Neural cell (in vitro differentiated cells): ENCODE measurements around the gene CREBBP.

ENCODE experiments used
- CTCF ChIP-seq: fragments of 450-650 bp; IDR thresholded peaks from 2 replicates; pipeline ENCODE4 v1.5.1; 2014; ENCODE audit warnings: antibody characterized with exemption, mild to moderate bottlenecking, moderate library complexity; ENCODE audit not compliant: poor library complexity, severe bottlenecking
- EP300 ChIP-seq: fragments of 450-650 bp; conservative IDR thresholded peaks from 2 replicates; pipeline ENCODE4 v1.6.1; 2014; ENCODE audit warnings: antibody characterized with exemption, mild to moderate bottlenecking, moderate library complexity; ENCODE audit not compliant: poor library complexity, severe bottlenecking
- POLR2AphosphoS5 ChIP-seq: IDR thresholded peaks from 2 replicates; pipeline ENCODE4 v1.6.1; 2012

GRCh38 chr16:3715430-3715829, 165.1 kb downstream of the CREBBP start:
- TF ChIP-seq CTCF (no peak), EP300 (no peak), POLR2AphosphoS5 (no peak)
